Measurements from ENCODE around the gene TRIAP1. TPM values are rescaled to one million over a fixed set of nuclear protein-coding genes. Genes with fewer than 3 reads are reported as not detected.

Gene TRIAP1
- total and polyA plus RNA-seq, 2 donors (not counting 3 experiments of a cell fraction or from before 2014, with no cell fraction given): 26.1 to 46.0 TPM

GRCh38 chr12:120439646-120440247 lies 6.4 kb downstream of the TRIAP1 start:
- DNase-seq (ENCODE audit: low read depth, low spot score): peak; percentile 67
- peak; percentile 61 for FAIRE-seq

More at GRCh38 chr12:120439646-120440247, 6.4 kb downstream of the TRIAP1 start:
- TF ChIP-seq POLR2AphosphoS5 (IDR thresholded peaks at IDR 0.05; ENCODE audit: insufficient read depth, low read depth, low read length): no peak
- peak; percentile 34 to 82 for TF ChIP-seq CTCF (IDR thresholded peaks at IDR 0.05; ENCODE audit: extremely low read depth in 1 of 2, insufficient read depth in 1 of 2, low read depth in 1 of 2, low read length in 2 of 2)
- ChIA-PET CTCF (interaction anchor here (0.7 to 1.1 kb wide), 3 partner anchors 16 to 209 kb away, joined by 3 read pairs; partner anchors contain the start of gene POP5), POLR2A (no interaction called here)
- peaks cover 17% of the 10 kb centered on the region for H3K4me1 ChIP-seq (ENCODE audit: control insufficient read depth, extremely low read depth, insufficient read depth, low read length)
- no peaks in the 10 kb centered on the region for H3K9me3 ChIP-seq (replicated peaks; ENCODE audit: control insufficient read depth, insufficient read depth, low read length)
- H3K27ac ChIP-seq (ENCODE audit: insufficient read depth, low read depth, low read length): no peak overlapping the region
- no TSS peak for BruUV-seq (replicated peaks)
- no peak overlapping the region for H3K9ac ChIP-seq (replicated peaks; ENCODE audit: extremely low read depth, insufficient read depth, low read length)
- intact Hi-C loops (cut with micrococcal nuclease) (loop anchor here (1.0 to 2.0 kb wide), 4 partner anchors 27 to 208 kb away; partner anchors contain the start of gene DYNLL1), dilution Hi-C loops (cut with MboI; ENCODE audit: extremely low pct_ligation_motif_present, low sequenced_read_pairs) (no loop called here)
- H3K9me1 ChIP-seq (replicated peaks; ENCODE audit: control insufficient read depth, extremely low read depth, insufficient read depth, low read length): no peaks in the 10 kb centered on the region
- H3K79me2 ChIP-seq (ENCODE audit: control insufficient read depth, insufficient read depth, low read length): peaks cover 32% of the 10 kb centered on the region
- H3K4me2 ChIP-seq (ENCODE audit: insufficient read depth, low read length): no peak overlapping the region
- no peaks in the 10 kb centered on the region for H4K20me1 ChIP-seq (replicated peaks; ENCODE audit: control insufficient read depth, extremely low read depth, insufficient read depth, low read length)
- H3K27me3 ChIP-seq (ENCODE audit: control insufficient read depth in 2 of 2, insufficient read depth in 2 of 2, low read length in 2 of 2): no peaks in the 10 kb centered on the region
- peaks cover 8% of the 10 kb centered on the region in 2 experiments for H3K36me3 ChIP-seq (ENCODE audit: control insufficient read depth in 2 of 2, extremely low read depth in 1 of 2, insufficient read depth in 2 of 2, low read length in 2 of 2)
- no peak overlapping the region for H2AFZ ChIP-seq (ENCODE audit: low read depth, low read length)
- no peak overlapping the region for H3K4me3 ChIP-seq (replicated peaks in 1 of 3; ENCODE audit: insufficient read depth in 1 of 3, low read depth in 1 of 3, low read length in 3 of 3)
